NCI-H1930 (cell line): ENCODE results near the gene KCNQ1OT1.

ENCODE experiments used
- DNase-seq, 2 experiments: peaks; one replicate each; lab custom pipeline; 2025; lab: John Stamatoyannopoulos, UW

KCNQ1OT1 gene

GRCh38 chr11:2594267-2594666 lies 105.5 kb downstream of the KCNQ1OT1 start:
- DNase-seq, result no peak

GRCh38 chr11:2593393-2593950 lies 106.3 kb downstream of the KCNQ1OT1 start:
- no peak for DNase-seq

GRCh38 chr11:2592559-2593392 lies 107.0 kb downstream of the KCNQ1OT1 start:
- DNase-seq, result no peak

- no peak for DNase-seq
Observed at GRCh38 chr11:2591805-2592204, 108.0 kb downstream of the KCNQ1OT1 start.

- DNase-seq, result no peak
Observed at GRCh38 chr11:2590965-2591754, 108.6 kb downstream of the KCNQ1OT1 start.

GRCh38 chr11:2590131-2590964 lies 109.4 kb downstream of the KCNQ1OT1 start:
- DNase-seq, result no peak

GRCh38 chr11:2589538-2589934 lies 110.3 kb downstream of the KCNQ1OT1 start:
- no peak for DNase-seq

GRCh38 chr11:2588809-2589537 lies 110.8 kb downstream of the KCNQ1OT1 start:
- no peak for DNase-seq

- DNase-seq, result no peak
Observed at GRCh38 chr11:2587976-2588748, 111.6 kb downstream of the KCNQ1OT1 start.

- no peak for DNase-seq
Observed at GRCh38 chr11:2587132-2587930, 112.5 kb downstream of the KCNQ1OT1 start.

GRCh38 chr11:2586793-2587131 lies 113.0 kb downstream of the KCNQ1OT1 start:
- DNase-seq, result no peak

- no peak for DNase-seq
Observed at GRCh38 chr11:2586087-2586792, 113.6 kb downstream of the KCNQ1OT1 start.

GRCh38 chr11:2585566-2586086 lies 114.2 kb downstream of the KCNQ1OT1 start:
- DNase-seq, result no peak

- DNase-seq, result no peak
Observed at GRCh38 chr11:2584812-2585565, 114.8 kb downstream of the KCNQ1OT1 start.

GRCh38 chr11:2584434-2584811 lies 115.4 kb downstream of the KCNQ1OT1 start:
- no peak for DNase-seq

GRCh38 chr11:2583605-2583958 lies 116.2 kb downstream of the KCNQ1OT1 start:
- DNase-seq, result no peak

GRCh38 chr11:2582946-2583604 lies 116.7 kb downstream of the KCNQ1OT1 start:
- DNase-seq, result no peak
